ENCODE data around the gene FAM200C. TPM values are rescaled to one million over a fixed set of nuclear protein-coding genes. Genes with fewer than 3 reads are reported as not detected.

Gene FAM200C
- total RNA-seq, 4 donors from 2014 or later, result 0.51 to 1.1 (median 0.86) TPM

DNA sequence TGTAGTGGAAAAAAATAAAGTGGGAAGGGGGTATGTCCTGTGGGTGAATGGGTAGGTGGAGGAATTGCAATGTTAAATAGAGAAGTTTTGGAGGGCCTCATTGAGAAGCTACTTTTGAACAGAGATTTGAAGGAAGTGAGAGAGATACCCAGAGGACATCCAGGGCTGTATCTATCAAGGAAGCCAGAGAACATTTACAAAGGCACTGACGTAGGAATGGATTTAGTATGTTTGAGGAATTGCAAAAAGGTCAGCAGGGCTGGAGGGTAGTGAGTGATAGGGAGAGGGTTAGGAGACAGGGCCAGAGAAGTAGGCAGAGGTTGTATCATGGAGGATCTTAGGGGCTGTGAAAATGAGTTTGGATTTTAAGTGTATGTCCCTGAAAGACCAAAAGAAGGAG, 35.7 kb upstream of the FAM200C start:
- in situ Hi-C loops (cut with MboI; ENCODE audit: low sequenced_read_pairs in 4 of 4), result no loop called here

DNA sequence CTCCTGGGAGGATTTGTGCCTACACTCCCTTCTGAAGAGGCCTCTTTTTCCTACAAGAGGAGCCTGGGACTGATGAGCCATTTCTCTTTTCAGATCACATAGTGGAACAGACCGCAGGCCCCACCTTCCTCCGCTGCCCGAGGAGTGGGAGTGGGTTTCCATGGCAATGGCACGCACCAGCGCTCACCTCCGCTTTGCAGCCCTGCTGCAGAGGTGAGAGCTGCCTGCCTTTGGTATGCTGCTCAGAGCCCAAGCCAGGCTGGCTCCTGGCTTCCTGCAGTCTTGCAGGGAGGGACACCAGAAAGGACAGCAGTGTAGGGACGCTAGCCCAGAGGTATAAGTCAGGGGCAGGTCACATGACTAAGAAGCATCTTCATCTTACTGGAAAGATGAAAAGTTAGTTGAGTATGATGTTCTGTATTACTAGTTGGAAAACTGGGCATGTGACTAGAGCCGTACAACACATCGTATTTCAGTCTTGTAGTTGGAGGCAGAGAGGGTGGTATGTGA, 34.2 kb upstream of the FAM200C start:
- in situ Hi-C loops (cut with MboI; ENCODE audit: low sequenced_read_pairs in 4 of 4), result no loop called here
- H3K4me1 ChIP-seq, result peaks cover 8 to 10% of the 10 kb centered on the region in 2 donors
- H3K4me3 ChIP-seq, result no peak overlapping the region
- no peaks in the 10 kb centered on the region for H3K9me3 ChIP-seq
- H3K36me3 ChIP-seq, result no peaks in the 10 kb centered on the region
- no peaks in the 10 kb centered on the region for H3K27me3 ChIP-seq
- intact Hi-C loops (cut with DNase I; ENCODE audit: low total_unique reads), result no loop called here
- DNase-seq, result no peak
- H3K27ac ChIP-seq, result no peak overlapping the region
- ATAC-seq, result no peak
- TF ChIP-seq, protein P1, sequence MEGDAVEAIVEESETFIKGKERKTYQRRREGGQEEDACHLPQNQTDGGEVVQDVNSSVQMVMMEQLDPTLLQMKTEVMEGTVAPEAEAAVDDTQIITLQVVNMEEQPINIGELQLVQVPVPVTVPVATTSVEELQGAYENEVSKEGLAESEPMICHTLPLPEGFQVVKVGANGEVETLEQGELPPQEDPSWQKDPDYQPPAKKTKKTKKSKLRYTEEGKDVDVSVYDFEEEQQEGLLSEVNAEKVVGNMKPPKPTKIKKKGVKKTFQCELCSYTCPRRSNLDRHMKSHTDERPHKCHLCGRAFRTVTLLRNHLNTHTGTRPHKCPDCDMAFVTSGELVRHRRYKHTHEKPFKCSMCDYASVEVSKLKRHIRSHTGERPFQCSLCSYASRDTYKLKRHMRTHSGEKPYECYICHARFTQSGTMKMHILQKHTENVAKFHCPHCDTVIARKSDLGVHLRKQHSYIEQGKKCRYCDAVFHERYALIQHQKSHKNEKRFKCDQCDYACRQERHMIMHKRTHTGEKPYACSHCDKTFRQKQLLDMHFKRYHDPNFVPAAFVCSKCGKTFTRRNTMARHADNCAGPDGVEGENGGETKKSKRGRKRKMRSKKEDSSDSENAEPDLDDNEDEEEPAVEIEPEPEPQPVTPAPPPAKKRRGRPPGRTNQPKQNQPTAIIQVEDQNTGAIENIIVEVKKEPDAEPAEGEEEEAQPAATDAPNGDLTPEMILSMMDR (IDR thresholded peaks at IDR 0.05 in 4 of 5, conservative IDR thresholded peaks at IDR 0.05 in 1 of 5), result no peak
- TF ChIP-seq POLR2A (IDR thresholded peaks at IDR 0.05), result no peak

More for the DNA sequence above, 35.7 kb upstream of the FAM200C start:
- ATAC-seq (no peak), DNase-seq (no peak)
- no peaks in the 10 kb centered on the region for H3K27me3 ChIP-seq
- H3K27ac ChIP-seq, result no peak overlapping the region
- TF ChIP-seq, protein P1 (IDR thresholded peaks at IDR 0.05 in 4 of 5, conservative IDR thresholded peaks at IDR 0.05 in 1 of 5), result no peak
- no peak for TF ChIP-seq POLR2A (IDR thresholded peaks at IDR 0.05)
- H3K36me3 ChIP-seq, result no peaks in the 10 kb centered on the region
- no peaks in the 10 kb centered on the region for H3K9me3 ChIP-seq
- peaks cover 8 to 10% of the 10 kb centered on the region in 2 donors for H3K4me1 ChIP-seq
- H3K4me3 ChIP-seq, result no peak overlapping the region
- intact Hi-C loops (cut with DNase I; ENCODE audit: low total_unique reads), result no loop called here

DNA sequence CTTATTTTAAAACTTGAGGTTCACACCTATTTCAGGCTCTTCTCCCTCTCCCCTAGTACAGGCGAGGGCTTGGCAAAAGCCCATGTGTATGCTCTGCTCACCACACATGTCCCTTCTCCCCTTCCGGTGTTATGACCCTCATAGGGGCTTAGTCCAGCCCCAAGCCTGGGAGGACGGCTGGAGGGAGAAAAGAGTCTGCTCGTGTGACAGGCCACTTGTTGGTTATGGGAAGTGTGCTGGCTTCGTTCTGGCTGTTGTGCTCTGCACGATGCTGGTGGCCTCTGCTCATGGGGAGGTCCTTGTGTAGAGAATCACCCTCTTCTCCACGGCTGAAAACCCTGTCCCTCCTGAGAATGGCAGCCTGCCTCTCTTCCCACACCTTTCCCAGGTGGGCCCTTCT, 32.9 kb upstream of the FAM200C start:
- DNase-seq (no peak), ATAC-seq (no peak)
- Histone ChIP-seq H3K9me3 (no peaks in the 10 kb centered on the region), H3K27me3 (no peaks in the 10 kb centered on the region), H3K27ac (no peak overlapping the region), H3K36me3 (no peaks in the 10 kb centered on the region), H3K4me1 (no peaks in the 10 kb centered on the region), H3K4me3 (no peak overlapping the region)
- intact Hi-C loops (cut with DNase I; ENCODE audit: low total_unique reads) (no loop called here), in situ Hi-C loops (cut with MboI; ENCODE audit: low sequenced_read_pairs in 4 of 4) (no loop called here)
- TF ChIP-seq POLR2A (IDR thresholded peaks at IDR 0.05), result no peak
- TF ChIP-seq, protein P1 (IDR thresholded peaks at IDR 0.05 in 4 of 5, conservative IDR thresholded peaks at IDR 0.05 in 1 of 5), result no peak

DNA sequence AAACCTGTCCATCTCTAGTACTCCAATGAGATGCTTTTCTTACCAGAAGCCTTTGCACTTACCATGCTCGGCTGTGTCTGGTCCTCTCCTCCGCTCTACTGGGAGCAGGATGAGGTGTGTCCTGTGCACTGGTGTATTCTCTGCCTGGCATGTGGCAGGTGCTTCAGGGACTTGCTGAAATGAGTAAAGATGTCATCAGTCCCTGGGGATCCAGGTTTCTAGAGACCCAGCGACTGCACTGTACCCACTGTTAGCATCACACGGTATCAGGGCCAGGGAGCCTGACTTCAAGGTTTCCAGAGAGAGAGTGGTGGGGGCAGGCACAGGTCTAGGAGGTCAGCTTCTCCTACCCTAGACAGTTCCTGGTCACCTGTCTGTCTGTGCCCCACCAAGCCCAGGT, 32.3 kb upstream of the FAM200C start:
- ATAC-seq (no peak), DNase-seq (no peak)
- Histone ChIP-seq H3K27ac (no peak overlapping the region), H3K27me3 (no peaks in the 10 kb centered on the region), H3K4me3 (no peak overlapping the region), H3K36me3 (no peaks in the 10 kb centered on the region), H3K9me3 (no peaks in the 10 kb centered on the region), H3K4me1 (no peaks in the 10 kb centered on the region)
- in situ Hi-C loops (cut with MboI; ENCODE audit: low sequenced_read_pairs in 4 of 4), result no loop called here
- intact Hi-C loops (cut with DNase I; ENCODE audit: low total_unique reads), result no loop called here
- no peak for TF ChIP-seq POLR2A (IDR thresholded peaks at IDR 0.05)
- TF ChIP-seq, protein P1 (IDR thresholded peaks at IDR 0.05 in 4 of 5, conservative IDR thresholded peaks at IDR 0.05 in 1 of 5), result no peak

DNA sequence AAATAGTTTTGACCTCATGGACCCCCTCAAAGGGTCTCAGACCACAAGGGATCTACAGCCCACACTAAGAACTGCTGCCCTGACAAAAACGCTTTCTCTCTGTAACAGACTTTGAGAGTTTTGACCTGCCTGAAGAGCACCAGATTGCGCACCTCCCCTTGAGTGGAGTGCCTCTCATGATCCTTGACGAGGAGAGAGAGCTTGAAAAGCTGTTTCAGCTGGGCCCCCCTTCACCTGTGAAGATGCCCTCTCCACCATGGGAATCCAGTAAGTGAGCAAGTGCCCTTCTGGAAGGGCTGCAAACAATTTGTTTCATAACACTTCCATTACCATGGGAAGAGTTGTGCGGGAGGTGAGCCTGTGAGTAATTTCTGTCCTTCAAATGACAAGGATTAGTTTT, 27.8 kb upstream of the FAM200C start:
- in situ Hi-C loops (cut with MboI; ENCODE audit: low sequenced_read_pairs in 4 of 4) (no loop called here), intact Hi-C loops (cut with DNase I; ENCODE audit: low total_unique reads) (no loop called here)
- no peak for ATAC-seq
- H3K4me1 ChIP-seq, result no peaks in the 10 kb centered on the region
- no peak overlapping the region for H3K27ac ChIP-seq
- TF ChIP-seq, protein P1 (IDR thresholded peaks at IDR 0.05 in 4 of 5, conservative IDR thresholded peaks at IDR 0.05 in 1 of 5), result no peak
- TF ChIP-seq POLR2A (IDR thresholded peaks at IDR 0.05), result no peak
- H3K27me3 ChIP-seq, result no peaks in the 10 kb centered on the region
- no peaks in the 10 kb centered on the region for H3K36me3 ChIP-seq
- H3K9me3 ChIP-seq, result no peaks in the 10 kb centered on the region
- DNase-seq, result no peak
- no peak overlapping the region for H3K4me3 ChIP-seq

Data from gastrocnemius medialis (tissue), 4 donors.